Effector memory CD8-positive, alpha-beta T cell (primary cell): Measurements from ENCODE around the gene PLXDC2.

Experiments
- ATAC-seq: fragments of 150-1000 bp; cut with Tn5 transposase; replicated peaks from 2 replicates; pipeline ENCODE4 v1.10.0; 2021; ENCODE audit warnings: mild to moderate bottlenecking, moderate library complexity
- DNase-seq, 3 experiments: peaks; one replicate each; pipeline ENCODE4 v3.0.0; 2021
- H3K27ac Mint-ChIP-seq, 2 donors: one replicate each; pipeline ENCODE4 v1.8.0; 2022; ENCODE audit warnings: mild to moderate bottlenecking in 2 of 2, mixed read lengths in 2 of 2, moderate library complexity in 2 of 2
- H3K27me3 Mint-ChIP-seq, 2 donors: one replicate each; pipeline ENCODE4 v1.8.0; 2022; ENCODE audit warnings: mixed read lengths in 2 of 2
- H3K36me3 Mint-ChIP-seq: one replicate; pipeline ENCODE4 v1.8.0; 2022; ENCODE audit warnings: mild to moderate bottlenecking, moderate library complexity, mixed read lengths; ENCODE audit not compliant: insufficient read depth
- H3K4me1 Mint-ChIP-seq, 2 donors: one replicate each; pipeline ENCODE4 v1.8.0; 2022; ENCODE audit warnings: low read depth in 2 of 2, mixed read lengths in 2 of 2
- H3K4me3 Mint-ChIP-seq, 2 donors: one replicate each; pipeline ENCODE4 v1.8.0; 2022; ENCODE audit warnings: mild to moderate bottlenecking in 2 of 2, mixed read lengths in 2 of 2, moderate library complexity in 2 of 2
- H3K9me3 Mint-ChIP-seq, 2 donors: one replicate each; pipeline ENCODE4 v1.8.0; 2022; ENCODE audit warnings: mixed read lengths in 2 of 2

Gene PLXDC2

GRCh38 chr10:20109613-20110012, 293.4 kb downstream of the PLXDC2 start:
- peaks cover 4 to 5% of the 10 kb centered on the region in 2 donors for H3K9me3 Mint-ChIP-seq
- no peak overlapping the region for H3K27ac Mint-ChIP-seq
- H3K27me3 Mint-ChIP-seq: no peaks in the 10 kb centered on the region
- DNase-seq: no peak
- no peak overlapping the region for H3K4me3 Mint-ChIP-seq
- H3K36me3 Mint-ChIP-seq: peaks cover 2% of the 10 kb centered on the region
- H3K4me1 Mint-ChIP-seq: no peaks in the 10 kb centered on the region
- ATAC-seq: no peak

GRCh38 chr10:20110125-20111100, 294.2 kb downstream of the PLXDC2 start:
- DNase-seq (no peak), ATAC-seq (no peak)
- Mint-ChIP-seq H3K9me3 (peaks cover 4 to 5% of the 10 kb centered on the region in 2 donors), H3K36me3 (peaks cover 2% of the 10 kb centered on the region), H3K4me3 (no peak overlapping the region), H3K4me1 (no peaks in the 10 kb centered on the region), H3K27ac (no peak overlapping the region), H3K27me3 (no peaks in the 10 kb centered on the region)

GRCh38 chr10:20114179-20114578, 297.9 kb downstream of the PLXDC2 start:
- Mint-ChIP-seq H3K4me1 (no peaks in the 10 kb centered on the region), H3K27me3 (no peaks in the 10 kb centered on the region), H3K27ac (no peak overlapping the region), H3K4me3 (no peak overlapping the region), H3K36me3 (peaks cover 2% of the 10 kb centered on the region), H3K9me3 (peaks cover 6 to 10% of the 10 kb centered on the region in 2 donors)
- ATAC-seq: no peak
- DNase-seq: no peak

DNA sequence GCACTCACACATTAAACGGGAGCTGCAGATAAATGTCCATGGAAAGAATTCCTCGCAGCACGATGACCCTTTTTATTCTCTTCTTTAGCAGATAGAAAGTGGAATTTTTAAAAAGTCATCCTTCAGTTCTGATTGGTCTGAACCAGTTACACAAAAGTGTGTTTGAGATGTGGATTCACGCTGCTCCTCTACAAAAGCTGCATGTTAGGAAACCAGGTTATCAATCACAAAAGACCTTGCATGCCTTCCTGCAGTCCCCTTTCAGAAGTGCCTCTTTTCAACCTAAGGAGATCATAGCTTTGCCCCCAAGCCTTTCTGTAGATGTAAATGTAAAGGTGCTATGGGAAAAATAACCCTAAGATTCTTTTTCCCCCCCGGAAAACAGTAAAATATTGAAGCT, 299.7 kb downstream of the PLXDC2 start:
- Mint-ChIP-seq H3K27me3 (no peaks in the 10 kb centered on the region), H3K9me3 (peaks cover 6 to 17% of the 10 kb centered on the region in 2 donors), H3K36me3 (peaks cover 2% of the 10 kb centered on the region), H3K27ac (no peak overlapping the region), H3K4me1 (no peaks in the 10 kb centered on the region), H3K4me3 (no peak overlapping the region)
- no peak for ATAC-seq
- no peak for DNase-seq

GRCh38 chr10:20117471-20117870, 301.2 kb downstream of the PLXDC2 start:
- Mint-ChIP-seq H3K27ac (no peak overlapping the region), H3K9me3 (peaks cover 12 to 29% of the 10 kb centered on the region in 2 donors), H3K27me3 (no peaks in the 10 kb centered on the region), H3K4me1 (no peaks in the 10 kb centered on the region), H3K36me3 (peaks cover 2% of the 10 kb centered on the region), H3K4me3 (no peak overlapping the region)
- DNase-seq (no peak), ATAC-seq (no peak)

GRCh38 chr10:20118119-20118518, 301.9 kb downstream of the PLXDC2 start:
- H3K27ac Mint-ChIP-seq: no peak overlapping the region
- peaks cover 2% of the 10 kb centered on the region for H3K36me3 Mint-ChIP-seq

DNA sequence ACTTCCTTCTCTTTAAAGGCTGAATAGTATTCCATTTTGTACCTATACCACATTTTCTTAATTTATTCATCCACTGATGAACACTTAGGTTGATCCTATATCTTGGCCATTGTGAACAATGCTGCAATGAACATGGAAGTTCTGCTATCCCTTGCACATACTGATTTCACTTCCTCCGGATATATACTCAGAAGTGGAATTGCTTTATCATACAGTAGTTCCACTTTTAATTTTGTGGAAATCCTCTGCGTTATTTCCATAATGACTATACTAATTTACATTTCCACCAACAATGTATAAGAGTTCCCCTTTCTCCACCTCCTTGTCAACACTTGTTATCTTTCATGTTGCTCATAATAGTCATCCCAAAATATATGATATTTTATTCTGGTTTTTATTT, 312.6 kb downstream of the PLXDC2 start:
- Mint-ChIP-seq H3K4me1 (no peaks in the 10 kb centered on the region), H3K27ac (no peak overlapping the region), H3K27me3 (no peaks in the 10 kb centered on the region), H3K36me3 (no peaks in the 10 kb centered on the region), H3K4me3 (no peak overlapping the region), H3K9me3 (peaks cover 13 to 37% of the 10 kb centered on the region in 2 donors)
- no peak for ATAC-seq
- no peak for DNase-seq

More at GRCh38 chr10:20118119-20118518, 301.9 kb downstream of the PLXDC2 start:
- ATAC-seq: no peak
- Mint-ChIP-seq H3K27me3 (no peaks in the 10 kb centered on the region), H3K9me3 (peaks cover 15 to 34% of the 10 kb centered on the region in 2 donors), H3K4me3 (no peak overlapping the region), H3K4me1 (no peaks in the 10 kb centered on the region)
- DNase-seq: no peak

DNA sequence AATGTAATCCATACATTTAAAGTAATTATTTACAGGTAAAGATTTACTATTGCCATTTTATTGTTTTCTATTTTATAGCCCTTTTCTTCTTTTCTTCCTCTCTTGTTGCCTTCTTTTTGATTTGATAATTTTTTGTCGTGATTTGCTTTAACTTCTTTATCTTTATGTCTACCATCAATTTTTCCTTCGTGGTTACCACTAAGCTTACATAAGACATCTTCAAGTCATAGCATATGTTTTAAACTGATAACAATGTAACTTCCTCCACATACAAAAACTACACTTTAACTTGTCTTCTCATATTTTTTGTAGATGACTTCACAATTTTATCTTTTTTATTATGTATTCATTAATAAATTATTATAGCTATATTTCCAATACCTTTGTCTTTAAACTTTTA, 316.6 kb downstream of the PLXDC2 start:
- H3K27ac Mint-ChIP-seq: no peak overlapping the region
- H3K4me1 Mint-ChIP-seq: no peaks in the 10 kb centered on the region
- peaks cover 15 to 35% of the 10 kb centered on the region in 2 donors for H3K9me3 Mint-ChIP-seq
- H3K27me3 Mint-ChIP-seq: no peaks in the 10 kb centered on the region
- ATAC-seq: no peak
- DNase-seq: no peak
- no peak overlapping the region for H3K4me3 Mint-ChIP-seq
- H3K36me3 Mint-ChIP-seq: no peaks in the 10 kb centered on the region

- DNase-seq (no peak), ATAC-seq (no peak)
- no peak overlapping the region for H3K27ac Mint-ChIP-seq
- no peak overlapping the region for H3K4me3 Mint-ChIP-seq
- H3K27me3 Mint-ChIP-seq: no peaks in the 10 kb centered on the region
- H3K36me3 Mint-ChIP-seq: no peaks in the 10 kb centered on the region
- H3K9me3 Mint-ChIP-seq: peaks cover 15 to 33% of the 10 kb centered on the region in 2 donors
- H3K4me1 Mint-ChIP-seq: no peaks in the 10 kb centered on the region
Measured at GRCh38 chr10:20133669-20134189, 317.5 kb downstream of the PLXDC2 start.

DNA sequence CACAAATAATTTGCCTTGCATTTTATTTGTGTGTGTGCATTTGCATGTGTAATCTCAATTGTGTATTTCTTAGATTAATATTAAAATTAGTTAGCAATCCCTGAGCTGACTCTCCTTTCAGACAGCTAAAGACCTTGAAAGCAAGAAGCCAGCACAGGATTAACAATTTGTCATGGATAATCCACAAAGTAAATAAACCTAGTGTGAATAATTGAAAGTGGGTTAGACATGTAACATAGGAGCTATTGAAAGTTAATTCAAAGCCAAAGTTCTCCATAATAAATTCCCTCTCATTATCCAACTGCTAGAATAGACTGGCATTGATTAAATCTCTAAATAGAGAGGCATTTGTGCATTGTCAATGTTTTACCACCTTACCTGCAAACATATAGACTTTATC, 326.1 kb downstream of the PLXDC2 start:
- H3K36me3 Mint-ChIP-seq: no peaks in the 10 kb centered on the region
- no peaks in the 10 kb centered on the region for H3K4me1 Mint-ChIP-seq
- no peaks in the 10 kb centered on the region for H3K27me3 Mint-ChIP-seq
- H3K4me3 Mint-ChIP-seq: no peak overlapping the region
- no peak for ATAC-seq
- H3K9me3 Mint-ChIP-seq: no peaks in the 10 kb centered on the region
- no peak for DNase-seq
- no peak overlapping the region for H3K27ac Mint-ChIP-seq

DNA sequence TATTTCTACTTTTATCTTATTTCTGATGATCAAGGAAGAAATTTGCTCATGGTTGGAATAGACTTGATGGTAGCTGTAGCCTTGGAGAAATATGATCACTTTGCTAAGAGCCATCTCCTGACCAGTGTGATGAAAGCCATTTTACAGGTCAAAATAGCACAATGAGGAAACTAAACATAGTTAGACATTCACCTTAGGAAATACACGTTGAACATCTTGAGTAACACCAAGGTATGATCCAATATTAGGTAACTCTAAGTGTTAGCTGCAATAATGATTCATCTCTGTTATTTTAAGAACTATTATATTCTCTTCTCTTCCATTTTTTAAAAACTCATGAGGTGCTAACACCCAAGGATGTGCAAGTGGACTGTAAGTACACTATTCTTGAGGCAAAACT, 328.0 kb downstream of the PLXDC2 start:
- H3K27me3 Mint-ChIP-seq: no peaks in the 10 kb centered on the region
- no peaks in the 10 kb centered on the region for H3K4me1 Mint-ChIP-seq
- no peak for DNase-seq
- no peaks in the 10 kb centered on the region for H3K36me3 Mint-ChIP-seq
- no peaks in the 10 kb centered on the region for H3K9me3 Mint-ChIP-seq
- no peak overlapping the region for H3K27ac Mint-ChIP-seq
- H3K4me3 Mint-ChIP-seq: no peak overlapping the region
- no peak for ATAC-seq

DNA sequence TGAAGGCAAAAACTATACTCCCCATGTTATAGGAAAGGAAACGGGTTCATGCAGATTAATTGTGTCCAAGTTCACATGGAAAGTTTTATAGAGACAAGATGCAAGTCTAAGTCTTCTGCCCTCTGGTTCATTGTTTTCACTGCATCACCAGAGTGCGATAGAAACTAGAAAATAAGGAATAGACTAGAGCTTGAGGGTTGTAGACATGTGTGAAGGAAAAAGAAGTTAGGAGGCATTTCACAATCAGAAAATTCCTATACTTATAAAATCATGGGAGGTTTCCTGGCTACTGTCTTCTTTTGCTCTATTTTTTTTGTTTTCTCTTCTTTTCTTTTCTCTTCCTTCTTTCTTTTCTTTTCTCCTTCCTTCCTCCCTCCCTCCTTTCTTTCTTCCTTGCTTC, 329.8 kb downstream of the PLXDC2 start:
- no peak for ATAC-seq
- H3K27me3 Mint-ChIP-seq: no peaks in the 10 kb centered on the region
- no peak for DNase-seq
- H3K9me3 Mint-ChIP-seq: peaks cover 0 to 9% of the 10 kb centered on the region in 2 donors
- H3K4me1 Mint-ChIP-seq: no peaks in the 10 kb centered on the region
- no peaks in the 10 kb centered on the region for H3K36me3 Mint-ChIP-seq
- no peak overlapping the region for H3K27ac Mint-ChIP-seq
- H3K4me3 Mint-ChIP-seq: no peak overlapping the region

- Mint-ChIP-seq H3K4me1 (no peaks in the 10 kb centered on the region), H3K36me3 (no peaks in the 10 kb centered on the region), H3K27ac (no peak overlapping the region), H3K4me3 (no peak overlapping the region), H3K9me3 (peaks cover 0 to 9% of the 10 kb centered on the region in 2 donors), H3K27me3 (no peaks in the 10 kb centered on the region)
- no peak for ATAC-seq
- no peak for DNase-seq
Measured at GRCh38 chr10:20147684-20148083, 331.5 kb downstream of the PLXDC2 start.

GRCh38 chr10:20156511-20156910, 340.3 kb downstream of the PLXDC2 start:
- Mint-ChIP-seq H3K36me3 (no peaks in the 10 kb centered on the region), H3K27ac (no peak overlapping the region), H3K4me3 (no peak overlapping the region), H3K4me1 (no peaks in the 10 kb centered on the region), H3K27me3 (no peaks in the 10 kb centered on the region), H3K9me3 (peaks cover 9 to 14% of the 10 kb centered on the region in 2 donors)
- DNase-seq (no peak), ATAC-seq (no peak)
